Measurements from ENCODE around the gene MEX3D. TPM values are rescaled to one million over a fixed set of nuclear protein-coding genes. Genes with fewer than 3 reads are reported as not detected.

Gene MEX3D
- total RNA-seq, 1 experiment from 2014 or later = 70.4 TPM

- H3K27ac Mint-ChIP-seq = no peak overlapping the region
- no peak for TF ChIP-seq CTCF (conservative IDR thresholded peaks at IDR 0.05)
- DNase-seq = no peak
- H3T11ph ChIP-seq (ENCODE audit: low read length) = no peak overlapping the region
- H3K27me3 ChIP-seq (ENCODE audit: insufficient read depth, low read length) = no peaks in the 10 kb centered on the region
- no peak overlapping the region for H2BK12ac ChIP-seq (ENCODE audit: insufficient read length, low read depth, low read length)
- no peak overlapping the region for H3K23ac ChIP-seq (ENCODE audit: insufficient read length, low read depth, low read length)
- no peak overlapping the region for H3K14ac ChIP-seq (ENCODE audit: insufficient read depth, low read length)
- H3K27me3 Mint-ChIP-seq (ENCODE audit: low read depth) = peaks cover 65% of the 10 kb centered on the region
- no peak overlapping the region for H3K56ac ChIP-seq (ENCODE audit: insufficient read length, low read depth, low read length)
- H3K4ac ChIP-seq (ENCODE audit: low read depth, low read length) = no peak overlapping the region
- no peaks in the 10 kb centered on the region for H4K20me1 ChIP-seq (ENCODE audit: control insufficient read depth, insufficient read depth, insufficient read length)
- H3K4me3 Mint-ChIP-seq = no peak overlapping the region
- H3K9ac ChIP-seq (ENCODE audit: extremely low read depth, insufficient read length, low read length) = no peak overlapping the region
- no CpG with 5 or more reads among the region's 25 CpGs for WGBS (ENCODE audit: extremely low coverage, insufficient read length, low lambda C conversion rate)
- H3K9me3 Mint-ChIP-seq = peaks cover 0 to 4% of the 10 kb centered on the region in 2 experiments; a peak in 1 of 5 replicates
- no peaks in the 10 kb centered on the region for H3K79me2 ChIP-seq (ENCODE audit: insufficient read depth, low read length)
- H3K4me2 ChIP-seq (ENCODE audit: insufficient read depth, insufficient read length, low read length) = no peak overlapping the region
- H2AFZ ChIP-seq (ENCODE audit: low read length) = no peak overlapping the region
- H4K5ac ChIP-seq (ENCODE audit: insufficient read length, low read depth, low read length) = no peak overlapping the region
- H2BK120ac ChIP-seq (ENCODE audit: low read depth, low read length, poor library complexity, severe bottlenecking) = no peak overlapping the region
- peaks cover 4% of the 10 kb centered on the region for H3K23me2 ChIP-seq (ENCODE audit: insufficient read length, low read depth, low read length, poor library complexity, severe bottlenecking)
- no peaks in the 10 kb centered on the region for H3K36me3 Mint-ChIP-seq (ENCODE audit: insufficient read depth in 1 of 3, low read depth in 3 of 3)
- no peak overlapping the region for H2BK20ac ChIP-seq (ENCODE audit: low read depth, low read length, poor library complexity, severe bottlenecking)
- H2AK5ac ChIP-seq (ENCODE audit: insufficient read length, low read length) = no peak overlapping the region
- no peaks in the 10 kb centered on the region for H3K4me1 ChIP-seq (ENCODE audit: insufficient read depth, low read length)
- no peaks in the 10 kb centered on the region for H3K79me1 ChIP-seq (ENCODE audit: insufficient read depth, low read depth, low read length, poor library complexity, severe bottlenecking)
- no peak overlapping the region for H2BK5ac ChIP-seq (ENCODE audit: insufficient read length, low read length)
- H3K4me1 Mint-ChIP-seq = peaks cover 13 to 17% of the 10 kb centered on the region in 2 experiments
- no peak overlapping the region for H4K8ac ChIP-seq (replicated peaks; ENCODE audit: insufficient read length, low read depth, low read length)
- H2BK15ac ChIP-seq (ENCODE audit: low read depth, low read length) = no peak overlapping the region
- no peak overlapping the region for H3K27ac ChIP-seq (ENCODE audit: insufficient read length, low read depth, low read length)
- no peak overlapping the region for H4K91ac ChIP-seq (ENCODE audit: insufficient read length, low read depth, low read length)
- no peak overlapping the region for H3K18ac ChIP-seq (ENCODE audit: insufficient read length, low read depth, low read length)
- no peaks in the 10 kb centered on the region for H3K9me3 ChIP-seq (ENCODE audit: control insufficient read depth, low read depth, low read length)
Measured at GRCh38 chr19:1510442-1510806, 57.7 kb downstream of the MEX3D start.
